Central memory CD8-positive, alpha-beta T cell (primary cell): ENCODE data around the gene PPM1L.
"Not testable (repeated sequence)": the region's sequence is repeated elsewhere in the genome, so short reads cannot be mapped to it uniquely, and the experiment has no call there.

ENCODE experiments used
- ATAC-seq: fragments of 150-1000 bp; cut with Tn5 transposase; replicated peaks from 2 replicates; pipeline ENCODE4 v1.10.0; 2022; ENCODE audit warnings: mild to moderate bottlenecking, moderate FRiP score, moderate number of reproducible peaks; ENCODE audit not compliant: poor library complexity, severe bottlenecking; ENCODE audit errors: extremely low read depth
- DNase-seq, 2 donors: peaks; one replicate each; pipeline ENCODE4 v3.0.0; 2021; ENCODE audit warnings: low spot score in 2 of 2
- H3K27ac Mint-ChIP-seq: one replicate; pipeline ENCODE4 v1.8.0; 2022; ENCODE audit warnings: low read depth, mild to moderate bottlenecking, moderate library complexity, mixed read lengths
- H3K27me3 Mint-ChIP-seq: one replicate; pipeline ENCODE4 v1.8.0; 2022; ENCODE audit warnings: mixed read lengths
- H3K36me3 Mint-ChIP-seq: one replicate; pipeline ENCODE4 v1.8.0; 2022; ENCODE audit warnings: mild to moderate bottlenecking, moderate library complexity, mixed read lengths; ENCODE audit not compliant: insufficient read depth
- H3K4me1 Mint-ChIP-seq: one replicate; pipeline ENCODE4 v1.8.0; 2022; ENCODE audit warnings: mixed read lengths
- H3K4me3 Mint-ChIP-seq: one replicate; pipeline ENCODE4 v1.8.0; 2022; ENCODE audit warnings: mild to moderate bottlenecking, moderate library complexity, mixed read lengths
- H3K9me3 Mint-ChIP-seq: one replicate; pipeline ENCODE4 v1.8.0; 2022; ENCODE audit warnings: mixed read lengths

PPM1L gene

DNA sequence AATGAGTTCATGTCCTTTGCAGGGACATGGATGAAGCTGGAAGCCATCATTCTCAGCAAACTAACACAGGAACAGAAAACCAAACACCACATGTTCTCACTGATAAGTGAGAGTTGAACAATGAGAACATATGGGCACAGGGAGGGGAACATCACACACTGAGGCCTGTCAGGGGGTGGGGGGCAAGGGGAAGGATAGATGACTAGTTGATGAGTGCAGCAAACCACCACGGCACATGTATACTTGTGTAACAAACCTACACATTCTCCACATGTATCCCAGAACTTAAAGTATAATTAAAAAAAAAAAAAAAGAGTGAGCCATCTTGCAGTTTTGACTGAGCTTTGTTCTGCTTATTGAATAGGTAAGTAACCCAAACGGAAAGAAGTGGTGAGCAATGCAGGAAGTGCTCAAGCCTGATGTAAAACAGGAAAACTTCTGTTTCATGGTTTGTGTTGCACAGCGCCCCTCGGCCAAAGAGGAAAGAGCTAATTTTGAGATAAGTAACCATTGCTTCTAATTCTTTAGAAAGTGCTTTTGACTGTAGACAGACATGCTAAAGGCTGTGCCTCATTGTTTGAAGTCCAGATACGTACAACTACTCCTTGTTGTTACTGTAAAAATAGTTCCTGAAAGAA, 279.0 kb downstream of the PPM1L start:
- H3K4me3 Mint-ChIP-seq, H3K27me3 Mint-ChIP-seq, H3K27ac Mint-ChIP-seq, H3K36me3 Mint-ChIP-seq, H3K4me1 Mint-ChIP-seq, ATAC-seq, DNase-seq: not testable (repeated sequence)
- peaks cover 15% of the 10 kb centered on the region for H3K9me3 Mint-ChIP-seq

DNA sequence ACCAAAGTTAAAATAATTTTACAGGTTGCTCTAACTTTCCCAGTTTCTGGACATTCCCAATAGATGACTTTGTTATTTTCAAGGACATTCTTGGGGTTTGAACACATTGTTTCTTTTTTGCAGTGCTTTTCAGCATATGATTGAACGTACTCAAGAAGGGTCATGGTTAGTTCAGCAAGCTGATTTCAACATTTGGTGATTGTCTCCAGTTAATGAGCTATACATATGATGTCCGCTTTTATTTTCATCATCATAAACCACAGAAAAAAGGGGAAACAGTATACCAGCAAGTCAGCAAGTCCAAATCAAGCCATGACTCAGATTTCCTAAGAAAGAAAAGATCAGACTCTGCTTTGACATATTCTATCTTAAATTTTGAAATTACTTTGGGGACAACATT, 279.7 kb downstream of the PPM1L start:
- no peak overlapping the region for H3K4me3 Mint-ChIP-seq
- no peak overlapping the region for H3K27ac Mint-ChIP-seq
- ATAC-seq (no peak), DNase-seq (no peak)
- H3K9me3 Mint-ChIP-seq = peaks cover 15% of the 10 kb centered on the region
- no peaks in the 10 kb centered on the region for H3K27me3 Mint-ChIP-seq
- H3K4me1 Mint-ChIP-seq = no peaks in the 10 kb centered on the region
- H3K36me3 Mint-ChIP-seq = no peaks in the 10 kb centered on the region

DNA sequence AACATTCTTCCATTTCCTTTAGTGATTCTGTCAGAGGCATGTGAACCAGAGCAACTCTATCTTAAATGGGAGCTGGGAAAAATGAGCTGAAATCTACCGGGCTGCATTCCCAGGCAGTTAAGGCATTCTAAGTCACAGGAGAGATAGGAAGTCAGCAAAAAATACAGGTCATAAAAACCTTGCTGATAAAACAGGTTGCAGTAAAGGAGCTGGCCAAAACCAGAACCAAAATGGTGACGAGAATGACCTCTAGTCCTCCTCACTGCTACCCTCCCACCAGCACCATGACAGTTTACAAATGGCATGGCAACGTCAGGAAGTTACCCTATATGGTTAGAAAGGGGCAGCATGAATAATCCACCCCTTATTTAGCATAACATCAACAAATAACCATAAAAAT, 282.7 kb downstream of the PPM1L start:
- Mint-ChIP-seq H3K27me3 (no peaks in the 10 kb centered on the region), H3K27ac (no peak overlapping the region), H3K36me3 (no peaks in the 10 kb centered on the region), H3K9me3 (peaks cover 10% of the 10 kb centered on the region), H3K4me3 (no peak overlapping the region), H3K4me1 (no peaks in the 10 kb centered on the region)
- ATAC-seq (no peak), DNase-seq (no peak)

DNA sequence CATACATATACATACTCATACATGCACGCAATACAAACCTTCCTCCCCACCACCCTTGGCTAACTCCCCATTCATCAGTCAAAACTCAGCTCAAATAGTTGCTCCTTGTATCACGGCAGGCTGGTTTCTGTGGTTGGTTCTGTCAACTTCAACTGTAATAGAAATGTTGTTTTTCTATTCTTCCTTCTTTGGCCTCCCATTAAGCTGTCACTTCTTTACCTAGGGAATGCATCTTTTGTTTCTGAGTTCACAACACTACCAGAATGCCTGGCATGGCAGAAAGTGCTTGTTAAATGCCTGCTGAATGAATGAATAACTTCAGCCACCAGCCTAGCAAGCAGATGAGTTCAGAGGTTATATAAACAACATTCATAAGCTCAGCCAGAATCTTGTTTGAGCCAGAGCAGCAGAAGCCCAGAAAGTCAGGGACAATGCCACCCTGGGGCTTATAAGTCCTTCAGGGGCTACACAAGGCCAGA, 286.0 kb downstream of the PPM1L start:
- Mint-ChIP-seq H3K36me3 (no peaks in the 10 kb centered on the region), H3K9me3 (peaks cover 15% of the 10 kb centered on the region), H3K27me3 (no peaks in the 10 kb centered on the region), H3K27ac (no peak overlapping the region), H3K4me3 (no peak overlapping the region), H3K4me1 (no peaks in the 10 kb centered on the region)
- ATAC-seq = no peak
- DNase-seq = no peak

DNA sequence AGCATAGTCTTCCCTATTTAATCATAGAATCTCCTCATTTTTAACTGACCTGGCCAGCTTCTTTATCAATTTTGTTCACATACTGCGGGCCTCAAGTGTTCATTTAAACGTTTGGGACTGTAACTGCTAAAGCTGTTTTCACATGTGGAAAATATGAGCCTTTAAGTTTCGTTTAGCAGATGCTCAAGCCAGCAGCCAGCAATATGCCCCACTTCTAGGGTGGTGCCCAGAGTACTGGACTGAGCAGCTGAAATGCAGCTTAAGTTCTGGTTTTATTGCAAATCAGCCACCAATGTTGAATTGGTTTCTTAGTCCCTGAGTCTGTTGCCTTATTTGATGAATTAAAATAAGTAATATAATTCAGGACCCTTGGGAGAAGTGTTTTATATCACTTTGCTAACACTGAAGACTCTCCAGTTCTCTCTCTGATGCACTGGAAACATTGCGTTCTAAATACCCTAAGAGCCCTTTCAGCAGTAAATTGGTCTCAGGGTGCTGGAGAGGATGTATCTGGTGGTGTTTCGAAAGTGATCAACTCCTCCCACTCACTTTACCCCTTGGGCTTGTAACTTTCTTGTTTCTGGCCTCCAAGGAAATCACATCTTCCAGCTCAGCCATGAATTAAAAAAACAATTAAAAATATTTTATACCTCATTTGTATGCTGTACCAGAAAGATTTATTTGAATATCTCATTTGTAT, 287.5 kb downstream of the PPM1L start:
- Mint-ChIP-seq H3K4me1 (no peaks in the 10 kb centered on the region), H3K36me3 (no peaks in the 10 kb centered on the region), H3K27ac (no peak overlapping the region), H3K9me3 (peaks cover 14% of the 10 kb centered on the region), H3K4me3 (no peak overlapping the region), H3K27me3 (no peaks in the 10 kb centered on the region)
- ATAC-seq (no peak), DNase-seq (no peak)

DNA sequence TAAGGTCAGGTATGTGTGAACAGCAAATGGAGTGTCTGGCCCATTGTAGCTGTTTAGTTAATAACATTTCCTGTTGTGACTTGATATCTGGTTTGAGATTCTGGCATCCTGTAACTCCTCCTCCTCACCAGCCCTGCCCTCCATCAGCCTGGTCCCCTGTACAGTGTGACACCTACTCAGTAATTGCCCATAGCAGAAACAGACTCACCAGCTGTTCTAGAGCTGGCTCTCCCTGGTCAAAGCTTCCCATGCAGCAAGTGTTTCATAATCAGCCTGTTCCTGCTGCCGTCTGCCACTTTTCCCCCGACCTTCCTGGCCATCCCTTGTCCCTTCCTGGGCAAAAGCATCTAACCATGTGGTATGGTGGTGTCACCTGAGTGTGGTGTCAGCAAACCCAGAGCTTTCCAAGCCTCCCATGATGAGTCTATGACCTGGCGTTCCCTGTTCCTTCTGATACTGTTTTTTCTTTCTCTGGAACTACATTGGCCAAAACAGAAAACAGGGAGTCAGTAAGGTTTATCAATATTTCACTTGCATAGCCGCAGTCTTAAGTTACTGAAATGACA, 293.7 kb downstream of the PPM1L start:
- no peak overlapping the region for H3K27ac Mint-ChIP-seq
- no peak for ATAC-seq

DNA sequence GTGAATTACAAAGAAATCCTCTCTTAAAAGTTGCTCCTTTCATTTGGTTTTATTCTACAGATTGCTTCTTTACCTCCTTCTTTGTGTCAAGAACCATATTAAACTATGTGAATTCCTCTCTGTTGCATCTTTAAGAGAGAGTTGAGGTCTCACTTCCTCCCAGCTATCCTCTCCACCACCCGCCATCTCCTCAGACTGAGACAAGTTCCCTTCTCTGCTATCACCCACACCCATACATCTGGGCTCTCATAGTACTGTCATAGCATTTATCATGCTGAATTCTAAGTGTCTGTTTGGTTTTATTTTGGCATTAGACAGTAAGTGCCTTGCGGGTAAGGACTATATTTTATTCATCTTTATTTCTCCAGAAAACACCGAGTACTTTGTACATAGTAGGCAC, 294.9 kb downstream of the PPM1L start:
- Mint-ChIP-seq H3K27me3 (no peaks in the 10 kb centered on the region), H3K9me3 (no peaks in the 10 kb centered on the region), H3K4me1 (no peaks in the 10 kb centered on the region), H3K4me3 (no peak overlapping the region), H3K27ac (no peak overlapping the region), H3K36me3 (no peaks in the 10 kb centered on the region)
- no peak for ATAC-seq
- no peak for DNase-seq

More for the DNA sequence above, 293.7 kb downstream of the PPM1L start:
- H3K36me3 Mint-ChIP-seq = no peaks in the 10 kb centered on the region
- no peaks in the 10 kb centered on the region for H3K27me3 Mint-ChIP-seq
- no peak for DNase-seq
- no peaks in the 10 kb centered on the region for H3K4me1 Mint-ChIP-seq
- H3K9me3 Mint-ChIP-seq = peaks cover 6% of the 10 kb centered on the region
- no peak overlapping the region for H3K4me3 Mint-ChIP-seq

DNA sequence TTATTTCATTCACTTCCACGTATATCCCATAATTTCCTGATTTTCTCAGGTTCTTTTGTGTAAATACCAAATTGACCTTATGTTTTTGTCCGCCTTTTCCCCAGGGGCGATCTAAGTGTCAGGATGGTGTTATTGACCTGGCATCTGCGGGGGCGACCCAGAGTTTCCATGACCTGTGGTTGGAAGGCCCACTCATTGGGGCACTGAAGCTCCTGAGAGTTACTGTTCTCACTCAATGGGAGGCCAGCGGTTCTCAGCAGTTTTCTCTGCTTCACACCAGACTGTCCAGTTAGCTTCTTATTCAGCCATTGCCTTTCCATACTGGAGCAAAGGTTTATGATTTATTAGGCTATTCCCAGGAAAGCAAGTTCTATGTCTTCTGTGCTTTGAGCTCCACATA, 295.8 kb downstream of the PPM1L start:
- DNase-seq (no peak), ATAC-seq (no peak)
- H3K4me1 Mint-ChIP-seq = no peaks in the 10 kb centered on the region
- no peak overlapping the region for H3K4me3 Mint-ChIP-seq
- H3K27ac Mint-ChIP-seq = no peak overlapping the region
- H3K9me3 Mint-ChIP-seq = no peaks in the 10 kb centered on the region
- H3K36me3 Mint-ChIP-seq = no peaks in the 10 kb centered on the region
- no peaks in the 10 kb centered on the region for H3K27me3 Mint-ChIP-seq

DNA sequence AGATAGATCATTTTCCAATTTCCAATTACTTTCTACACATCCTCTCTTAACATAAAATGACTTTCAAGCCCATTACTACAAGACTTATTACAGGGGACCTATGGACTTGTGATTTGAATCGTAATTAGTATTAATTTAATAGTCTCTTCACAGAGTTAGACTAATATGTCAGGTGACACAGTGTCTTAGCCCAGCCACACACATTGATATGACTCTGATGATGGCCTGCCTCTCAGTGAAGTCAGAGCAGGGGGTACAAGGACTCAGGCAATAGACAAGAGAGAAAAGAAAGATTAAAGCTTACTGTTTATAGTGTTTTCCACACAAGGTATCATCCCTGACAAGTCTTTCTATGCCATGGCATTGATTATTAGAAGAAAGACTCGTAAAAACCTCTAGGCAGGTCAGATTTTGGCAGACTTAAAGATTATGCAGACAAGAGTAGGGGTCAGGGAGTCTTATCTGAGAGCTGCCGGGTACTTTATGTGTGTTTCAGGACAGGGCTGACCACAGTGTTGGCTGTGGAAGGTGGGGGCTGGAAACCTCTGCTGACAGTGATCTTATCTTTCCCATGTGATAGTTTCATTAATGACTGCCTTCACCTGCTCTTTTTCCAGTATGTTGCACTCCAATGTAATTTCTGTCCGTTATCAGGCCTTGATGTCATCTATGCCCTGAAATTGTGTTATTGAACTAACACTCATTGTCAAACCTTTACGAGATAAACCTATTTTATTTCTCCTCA, 299.0 kb downstream of the PPM1L start:
- no peaks in the 10 kb centered on the region for H3K9me3 Mint-ChIP-seq
- H3K27ac Mint-ChIP-seq = no peak overlapping the region
- H3K4me3 Mint-ChIP-seq = no peak overlapping the region
- DNase-seq = no peak
- no peaks in the 10 kb centered on the region for H3K36me3 Mint-ChIP-seq
- H3K4me1 Mint-ChIP-seq = no peaks in the 10 kb centered on the region
- H3K27me3 Mint-ChIP-seq = no peaks in the 10 kb centered on the region
- no peak for ATAC-seq

DNA sequence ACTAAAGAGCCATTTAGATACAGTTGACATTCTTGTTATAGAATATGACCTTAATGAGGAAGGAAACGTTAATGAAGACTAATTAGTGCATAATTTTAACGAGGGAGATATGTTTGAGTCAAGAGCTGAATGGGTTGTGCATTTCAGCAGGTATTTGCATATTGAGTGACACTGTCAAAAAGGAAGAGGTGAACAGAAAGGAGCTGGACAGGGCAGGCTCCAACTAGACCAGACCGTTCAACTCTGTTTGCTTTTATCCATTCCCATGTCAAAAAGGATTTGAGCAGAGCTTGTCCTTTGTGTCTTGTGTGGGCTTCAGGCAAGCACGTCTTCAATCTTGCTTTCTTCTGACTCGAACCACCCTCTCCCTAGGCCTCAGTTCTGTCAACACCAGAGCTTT, 308.4 kb downstream of the PPM1L start:
- no peaks in the 10 kb centered on the region for H3K4me1 Mint-ChIP-seq
- no peak for DNase-seq
- H3K9me3 Mint-ChIP-seq = no peaks in the 10 kb centered on the region
- no peaks in the 10 kb centered on the region for H3K27me3 Mint-ChIP-seq
- no peak overlapping the region for H3K27ac Mint-ChIP-seq
- no peak overlapping the region for H3K4me3 Mint-ChIP-seq
- no peak for ATAC-seq
- peaks cover 2% of the 10 kb centered on the region for H3K36me3 Mint-ChIP-seq

DNA sequence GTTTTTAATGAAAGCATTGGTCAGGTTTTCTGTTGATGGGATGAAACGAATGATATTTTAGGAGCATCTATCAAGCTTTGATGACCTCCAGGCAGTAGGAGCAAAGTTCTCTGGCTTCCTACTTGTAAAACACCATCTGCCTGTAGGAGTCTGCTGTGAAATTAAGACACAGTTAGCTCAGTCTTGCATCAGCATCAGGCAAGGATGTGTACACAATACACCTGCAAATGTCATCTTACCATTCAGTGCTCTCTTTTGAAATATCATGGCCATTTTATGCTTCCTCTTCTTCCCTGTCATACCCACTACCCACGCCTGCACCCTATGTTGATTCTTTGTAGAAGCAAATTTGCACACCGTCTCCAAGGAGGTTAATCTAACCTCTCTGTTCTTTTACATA, 310.9 kb downstream of the PPM1L start:
- ATAC-seq = no peak
- DNase-seq = no peak

DNA sequence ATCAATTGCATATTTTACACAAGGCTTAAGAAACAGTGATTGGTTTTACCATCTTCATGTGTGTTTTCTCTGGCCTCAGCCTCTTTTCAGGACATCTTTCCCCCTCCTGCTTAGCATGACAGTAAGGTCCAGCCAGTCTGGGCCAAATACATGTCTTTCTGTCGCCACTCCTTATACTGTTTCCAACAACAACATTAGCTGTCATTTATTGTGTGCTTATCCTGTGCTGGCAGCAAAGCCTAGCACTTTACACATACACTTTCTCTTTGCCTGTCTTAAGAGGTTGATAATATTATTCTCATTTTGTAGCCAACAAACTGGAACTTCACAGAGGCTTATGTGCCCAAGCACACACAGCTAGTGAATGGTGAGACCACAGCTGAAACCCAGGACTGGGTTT, 311.3 kb downstream of the PPM1L start:
- DNase-seq = no peak
- Mint-ChIP-seq H3K27ac (no peak overlapping the region), H3K36me3 (peaks cover 2% of the 10 kb centered on the region), H3K4me1 (no peaks in the 10 kb centered on the region), H3K27me3 (no peaks in the 10 kb centered on the region), H3K4me3 (no peak overlapping the region), H3K9me3 (no peaks in the 10 kb centered on the region)
- ATAC-seq = no peak

More for the DNA sequence above, 310.9 kb downstream of the PPM1L start:
- no peaks in the 10 kb centered on the region for H3K4me1 Mint-ChIP-seq
- no peak overlapping the region for H3K27ac Mint-ChIP-seq
- no peaks in the 10 kb centered on the region for H3K9me3 Mint-ChIP-seq
- H3K4me3 Mint-ChIP-seq = no peak overlapping the region
- no peaks in the 10 kb centered on the region for H3K27me3 Mint-ChIP-seq
- peaks cover 2% of the 10 kb centered on the region for H3K36me3 Mint-ChIP-seq
